Psoas muscle (tissue), 8 donors: ENCODE measurements around the gene TEX2. TPM values are rescaled to one million over a fixed set of nuclear protein-coding genes. Genes with fewer than 3 reads are reported as not detected.

Source experiments
- ATAC-seq, 4 donors: fragments of 200-7000 bp; cut with Tn5 transposase; one replicate each; pipeline ENCODE4 v1.9.1; 2020; ENCODE audit warnings: moderate library complexity in 3 of 4, mild to moderate bottlenecking in 2 of 4
- DNase-seq, 2 donors: peaks; one replicate each; pipeline ENCODE4 v3.0.0-alpha.2; 2020
- H3K27ac ChIP-seq: fragments of 200-600 bp; one replicate; pipeline ENCODE4 v1.8.0; 2022
- H3K27me3 ChIP-seq, 3 donors: fragments of 200-600 bp in 1 of 3; one replicate each; pipeline versions ENCODE4 v1.6.1 to v1.8.0; 2013 to 2022; ENCODE audit warnings: low read length in 2 of 3, mild to moderate bottlenecking in 2 of 3, moderate library complexity in 1 of 3; ENCODE audit not compliant: insufficient read depth in 3 of 3
- H3K36me3 ChIP-seq, 2 donors: fragments of 200-600 bp in 1 of 2; one replicate each; pipeline versions ENCODE4 v1.6.1 to v1.8.0; 2013 to 2022; ENCODE audit warnings: low read depth in 1 of 2, mild to moderate bottlenecking in 1 of 2, moderate library complexity in 1 of 2; ENCODE audit not compliant: insufficient read depth in 1 of 2
- H3K4me1 ChIP-seq: fragments of 200-600 bp; one replicate; pipeline ENCODE4 v1.8.0; 2022
- H3K4me3 ChIP-seq: fragments of 200-600 bp; one replicate; pipeline ENCODE4 v1.8.0; 2022; ENCODE audit warnings: mild to moderate bottlenecking
- H3K9me3 ChIP-seq: fragments of 200-600 bp; one replicate; pipeline ENCODE4 v1.8.0; 2022
- WGBS, 3 donors: extraction: QIAGEN DNeasy Blood & Tissue Kit; methylation state at CpG; one replicate each; pipeline versions ENCODE4 v1.1.6 to v1.1.7; 2013; 5-methylcytosine and 5-hydroxymethylcytosine counted together
- intact Hi-C, 2 donors: fragments of 100-400 bp; cut with DNase I; formaldehyde crosslinking; loops; one replicate each; pipeline versions ENCODE4 v1.11.0 to v1.14.2; 2022
- polyA plus RNA-seq, 3 donors: library from polyadenylated mRNA; stranded (reverse); fragments of 200-250 nt; gene quantifications; one replicate each; pipeline ENCODE4 v1.2.3, GENCODE V29; 2013
- total RNA-seq, 4 donors: library from RNA; stranded (reverse); fragmentation: NEBNext Ultra II Directional in 2 of 4; extraction: Animal tissue kit (Norgen Biotek cat#: 25700) in 2 of 4; gene quantifications; one replicate each; pipeline versions ENCODE4 v1.2.1 to v1.2.4, GENCODE V29; 2021 to 2023
- TF ChIP-seq, protein P1 (sequence below): fragments of 200-600 bp; IDR thresholded peaks from one replicate; pipeline ENCODE4 v1.8.0; 2022; ENCODE audit warnings: antibody characterized with exemption
- donor health status: healthy with polysubstance abuse.
- donor health status: DM: no; HTN: no; CAD: no; lungs with moderate emphysema.
- donor health status: Bipolar disorder and iron deficiency.
- donor health status: healthy.
- donor health status: DM: yes; HTN: yes; CAD: no.
- donor health status: DM: no; HTN: no; CAD: no.
- donor health status: DM: no; HTN: no; CAD: no.
- donor health status: DM: yes; HTN: yes; CAD: no.

Gene TEX2
- total and polyA plus RNA-seq, 7 donors, result 29.4 to 72.7 (median 52.8) TPM

- Histone ChIP-seq H3K4me1 (peaks cover 5% of the 10 kb centered on the region), H3K36me3 (no peaks in the 10 kb centered on the region), H3K27ac (no peak overlapping the region), H3K4me3 (no peak overlapping the region), H3K9me3 (no peaks in the 10 kb centered on the region), H3K27me3 (no peaks in the 10 kb centered on the region)
- intact Hi-C loops, result no loop called here
- DNase-seq (no peak), ATAC-seq (no peak)
- WGBS, 3 donors, result 91 to 96% (median 94%) methylated on average over 3 of the region's 3 CpGs
- TF ChIP-seq, protein P1, sequence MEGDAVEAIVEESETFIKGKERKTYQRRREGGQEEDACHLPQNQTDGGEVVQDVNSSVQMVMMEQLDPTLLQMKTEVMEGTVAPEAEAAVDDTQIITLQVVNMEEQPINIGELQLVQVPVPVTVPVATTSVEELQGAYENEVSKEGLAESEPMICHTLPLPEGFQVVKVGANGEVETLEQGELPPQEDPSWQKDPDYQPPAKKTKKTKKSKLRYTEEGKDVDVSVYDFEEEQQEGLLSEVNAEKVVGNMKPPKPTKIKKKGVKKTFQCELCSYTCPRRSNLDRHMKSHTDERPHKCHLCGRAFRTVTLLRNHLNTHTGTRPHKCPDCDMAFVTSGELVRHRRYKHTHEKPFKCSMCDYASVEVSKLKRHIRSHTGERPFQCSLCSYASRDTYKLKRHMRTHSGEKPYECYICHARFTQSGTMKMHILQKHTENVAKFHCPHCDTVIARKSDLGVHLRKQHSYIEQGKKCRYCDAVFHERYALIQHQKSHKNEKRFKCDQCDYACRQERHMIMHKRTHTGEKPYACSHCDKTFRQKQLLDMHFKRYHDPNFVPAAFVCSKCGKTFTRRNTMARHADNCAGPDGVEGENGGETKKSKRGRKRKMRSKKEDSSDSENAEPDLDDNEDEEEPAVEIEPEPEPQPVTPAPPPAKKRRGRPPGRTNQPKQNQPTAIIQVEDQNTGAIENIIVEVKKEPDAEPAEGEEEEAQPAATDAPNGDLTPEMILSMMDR, result no peak
These were observed 156.1 kb downstream of the TEX2 start for GRCh38 chr17:64106918-64107317.

- 90 to 95% (median 92%) methylated on average over 5 of the region's 5 CpGs for WGBS, 3 donors
- intact Hi-C loops, result no loop called here
- ATAC-seq, result no peak
These were observed 159.4 kb downstream of the TEX2 start for GRCh38 chr17:64103391-64104364.

DNA sequence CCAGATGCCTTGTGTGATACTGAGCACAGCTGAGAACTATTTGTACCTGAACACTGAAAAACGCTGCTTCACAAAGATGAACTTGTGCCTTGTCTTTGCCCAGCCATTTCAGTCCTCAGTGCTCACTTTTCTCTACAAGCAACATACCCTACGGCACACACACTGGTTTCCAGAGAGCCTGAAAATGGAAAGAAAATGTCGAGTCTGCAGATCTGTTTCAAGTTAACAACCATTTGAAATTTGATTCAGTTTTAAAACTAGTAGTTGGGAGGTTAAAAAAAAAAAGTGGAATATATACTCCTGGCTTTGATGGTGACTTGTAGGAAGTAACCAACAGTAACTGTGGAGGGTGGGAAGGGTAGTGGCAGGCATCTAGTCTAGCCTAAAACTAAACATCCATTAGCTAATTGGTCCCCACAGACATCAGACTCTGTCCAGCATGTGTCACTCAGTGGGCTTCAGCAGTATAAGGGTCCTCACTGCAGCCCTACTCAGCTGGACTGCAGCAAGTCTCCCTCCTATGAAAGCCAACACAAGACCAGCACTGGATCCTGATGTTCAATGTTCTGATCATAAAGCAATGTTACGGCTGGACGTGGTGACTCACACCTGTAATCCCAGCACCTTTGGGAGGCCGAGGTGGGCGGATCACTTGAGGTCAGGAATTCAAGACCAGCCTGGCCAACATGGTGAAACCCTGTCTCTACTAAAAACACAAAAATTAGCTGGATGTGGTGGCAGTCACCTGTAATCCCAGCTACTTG, 160.3 kb downstream of the TEX2 start:
- TF ChIP-seq, protein P1, result no peak
- H3K4me3 ChIP-seq, result no peak overlapping the region
- H3K27ac ChIP-seq, result no peak overlapping the region
- H3K27me3 ChIP-seq, result no peaks in the 10 kb centered on the region
- H3K9me3 ChIP-seq, result no peaks in the 10 kb centered on the region
- WGBS, 3 donors, result 83 to 88% (median 84%) methylated on average over 7 of the region's 7 CpGs
- no peak for DNase-seq
- peaks cover 0 to under 1% of the 10 kb centered on the region in 2 donors for H3K36me3 ChIP-seq
- intact Hi-C loops, result no loop called here
- H3K4me1 ChIP-seq, result peaks cover 5% of the 10 kb centered on the region
- no peak for ATAC-seq

More at GRCh38 chr17:64103391-64104364, 159.4 kb downstream of the TEX2 start:
- Histone ChIP-seq H3K4me1 (peaks cover 5% of the 10 kb centered on the region), H3K9me3 (no peaks in the 10 kb centered on the region), H3K27me3 (no peaks in the 10 kb centered on the region), H3K36me3 (no peaks in the 10 kb centered on the region), H3K4me3 (no peak overlapping the region), H3K27ac (no peak overlapping the region)
- TF ChIP-seq, protein P1, result no peak
- DNase-seq, result no peak

- ATAC-seq (no peak), DNase-seq (no peak)
- Histone ChIP-seq H3K27ac (no peak overlapping the region), H3K4me1 (peaks cover 3% of the 10 kb centered on the region), H3K36me3 (peaks cover 0 to 20% of the 10 kb centered on the region in 2 donors), H3K9me3 (no peaks in the 10 kb centered on the region), H3K27me3 (no peaks in the 10 kb centered on the region), H3K4me3 (no peak overlapping the region)
- intact Hi-C loops, result no loop called here
- TF ChIP-seq, protein P1, result no peak
- whole genome bisulfite sequencing, 3 donors, result 85 to 89% (median 88%) methylated on average over 6 of the region's 6 CpGs
These were observed 163.5 kb downstream of the TEX2 start for GRCh38 chr17:64099543-64099942.

Other genes starting within 250 kb of the TEX2 start
- gene ICAM2, start 242.6 kb downstream of the TEX2 start, total RNA-seq, result 10 to 100 TPM; 22.5 to 34.8 (median 26.8) TPM
- gene ICAM2, start 242.6 kb downstream of the TEX2 start, polyA plus RNA-seq, result 10 to 100 TPM; 20.4 to 50.0 (median 34.0) TPM
- 10 to 100 TPM; 10.6 to 16.6 (median 14.2) TPM for gene ERN1, start 133.1 kb downstream of the TEX2 start, total RNA-seq
- 1 to 10 TPM; 2.8 to 7.6 (median 5.4) TPM for gene ERN1, start 133.1 kb downstream of the TEX2 start, polyA plus RNA-seq
- gene PECAM1, start 127.6 kb upstream of the TEX2 start, total RNA-seq, result 100 to 1,000 TPM in 2 of 4 donors, 10 to 100 TPM in 2; 71.9 to 117 (median 105) TPM
- 10 to 100 TPM; 21.0 to 40.5 (median 29.6) TPM for gene PECAM1, start 127.6 kb upstream of the TEX2 start, polyA plus RNA-seq
- 1 to 10 TPM in 3 of 4 donors, under 1 TPM in 1; 0.95 to 1.3 (median 1.1) TPM for gene MILR1, start 185.9 kb upstream of the TEX2 start, total RNA-seq
- 1 to 10 TPM in 2 of 3 donors, under 1 TPM in 1; 0.61 to 1.2 (median 1.1) TPM for gene MILR1, start 185.9 kb upstream of the TEX2 start, polyA plus RNA-seq
- gene POLG2, start 233.8 kb upstream of the TEX2 start, total RNA-seq, result 1 to 10 TPM; 4.5 to 8.1 (median 6.1) TPM
- gene POLG2, start 233.8 kb upstream of the TEX2 start, polyA plus RNA-seq, result 10 to 100 TPM in 1 of 3 donors, 1 to 10 TPM in 2; 4.1 to 12.2 (median 9.4) TPM
- 100 to 1,000 TPM; 168 to 497 (median 345) TPM for gene DDX5, start 243.0 kb upstream of the TEX2 start, total RNA-seq
- gene DDX5, start 243.0 kb upstream of the TEX2 start, polyA plus RNA-seq, result 100 to 1,000 TPM; 122 to 272 (median 135) TPM
- 10 to 100 TPM in 3 of 4 donors, 1 to 10 TPM in 1; 9.3 to 21.7 (median 11.6) TPM for gene CEP95, start 243.7 kb upstream of the TEX2 start, total RNA-seq
- gene CEP95, start 243.7 kb upstream of the TEX2 start, polyA plus RNA-seq, result 10 to 100 TPM; 15.7 to 17.4 (median 17.1) TPM